HEK293 (cell line): ENCODE results near the gene ITGB6.

Experiments
- CTCF ChIA-PET: fragments of 350-600 bp; formaldehyde crosslinking; extraction: SDS; loops from one replicate; lab custom pipeline; 2021; ENCODE audit warnings: antibody characterized with exemption; lab: Yijun Ruan, JAX
- POLR2A ChIA-PET: fragments of 300-600 bp; formaldehyde crosslinking; extraction: SDS; loops from one replicate; lab custom pipeline; 2020; ENCODE audit warnings: antibody characterized with exemption, inconsistent platforms; lab: Yijun Ruan, JAX
- H3K27ac ChIP-seq: fragments of 200-500 bp; sonication (Bioruptor generic); 2 replicates; pipeline ENCODE4 v1.5.1; 2014; ENCODE audit warnings: low read depth, low read length, control low read depth, inconsistent platforms; ENCODE audit errors: extremely low read depth
- H3K36me3 ChIP-seq, 2 experiments: fragments of 200-500 bp in 1 of 2; sonication (Bioruptor generic) in 1 of 2; 1 replicate in 1 of 2; 2 replicates in 1 of 2; pipeline ENCODE4 v1.5.1; 2014 to 2017; ENCODE audit warnings: inconsistent platforms in 2 of 2, low read length in 2 of 2; ENCODE audit not compliant: control insufficient read depth in 2 of 2, insufficient read depth in 1 of 2
- H3K4me1 ChIP-seq: fragments of 200-500 bp; sonication (Bioruptor generic); 2 replicates; pipeline ENCODE4 v1.5.1; 2014; ENCODE audit warnings: mild to moderate bottlenecking, low read length, inconsistent platforms; ENCODE audit not compliant: control insufficient read depth, insufficient read depth
- H3K4me3 ChIP-seq: 2 replicates; pipeline ENCODE4 v1.5.1; 2011; ENCODE audit warnings: low read depth, mild to moderate bottlenecking, control low read depth, low read length, moderate library complexity
- H3K9me3 ChIP-seq: fragments of 200-500 bp; sonication (Bioruptor generic); 2 replicates; pipeline ENCODE4 v1.5.1; 2014; ENCODE audit warnings: low read depth, low read length, inconsistent platforms; ENCODE audit not compliant: control insufficient read depth, insufficient read depth
- FEZF1 ChIP-seq: fragments of 450-650 bp; formaldehyde crosslinking; IDR thresholded peaks from 2 replicates; pipeline ENCODE4 v1.5.1; 2016; ENCODE audit warnings: missing biosample characterization, missing genetic modification characterization
- HOXC10 ChIP-seq: sonication (generic); formaldehyde crosslinking; IDR thresholded peaks from 2 replicates; pipeline ENCODE4 v1.8.1; 2023; ENCODE audit warnings: mild to moderate bottlenecking, missing genetic modification reagents
- KLF1 ChIP-seq: fragments of 450-650 bp; formaldehyde crosslinking; IDR thresholded peaks from 2 replicates; pipeline ENCODE4 v1.5.1; 2016; ENCODE audit warnings: missing biosample characterization, missing genetic modification characterization
- KLF9 ChIP-seq: fragments of 450-650 bp; formaldehyde crosslinking; IDR thresholded peaks from 2 replicates; pipeline ENCODE4 v1.5.1; 2016; ENCODE audit warnings: missing biosample characterization, missing genetic modification characterization, low read depth
- ZBTB8A ChIP-seq: fragments of 450-650 bp; formaldehyde crosslinking; IDR thresholded peaks from 2 replicates; pipeline ENCODE4 v1.5.1; 2016; ENCODE audit warnings: missing biosample characterization, missing genetic modification characterization
- ZEB2 ChIP-seq: fragments of 450-650 bp; formaldehyde crosslinking; IDR thresholded peaks from 2 replicates; pipeline ENCODE4 v1.5.1; 2016; ENCODE audit warnings: missing biosample characterization, missing genetic modification characterization
- ZNF10 ChIP-seq: fragments of 450-650 bp; formaldehyde crosslinking; IDR thresholded peaks from 2 replicates; pipeline ENCODE4 v1.5.1; 2017; ENCODE audit warnings: missing biosample characterization, missing genetic modification characterization
- ZNF138 ChIP-seq: fragments of 450-650 bp; formaldehyde crosslinking; IDR thresholded peaks from 2 replicates; pipeline ENCODE4 v1.5.1; 2016; ENCODE audit warnings: missing biosample characterization, missing genetic modification characterization, borderline replicate concordance
- ZNF146 ChIP-seq: fragments of 450-650 bp; formaldehyde crosslinking; IDR thresholded peaks from 2 replicates; pipeline ENCODE4 v1.5.1; 2016; ENCODE audit warnings: missing biosample characterization, missing genetic modification characterization
- ZNF223 ChIP-seq: fragments of 450-650 bp; formaldehyde crosslinking; IDR thresholded peaks from 2 replicates; pipeline ENCODE4 v1.5.1; 2016; ENCODE audit warnings: missing biosample characterization, missing genetic modification characterization
- ZNF266 ChIP-seq: fragments of 450-650 bp; formaldehyde crosslinking; IDR thresholded peaks from 2 replicates; pipeline ENCODE4 v1.5.1; 2016; ENCODE audit warnings: missing biosample characterization, missing genetic modification characterization, low read depth
- ZNF404 ChIP-seq: fragments of 450-650 bp; formaldehyde crosslinking; IDR thresholded peaks from 2 replicates; pipeline ENCODE4 v1.5.1; 2017; ENCODE audit warnings: missing biosample characterization, missing genetic modification characterization
- ZNF501 ChIP-seq: fragments of 450-650 bp; formaldehyde crosslinking; IDR thresholded peaks from 2 replicates; pipeline ENCODE4 v1.5.1; 2016; ENCODE audit warnings: missing biosample characterization, missing genetic modification characterization
- ZNF510 ChIP-seq: fragments of 450-650 bp; formaldehyde crosslinking; IDR thresholded peaks from 2 replicates; pipeline ENCODE4 v1.5.1; 2018; ENCODE audit warnings: mild to moderate bottlenecking, missing genetic modification characterization, missing biosample characterization; ENCODE audit not compliant: insufficient replicate concordance
- ZNF529 ChIP-seq: fragments of 450-650 bp; formaldehyde crosslinking; IDR thresholded peaks from 2 replicates; pipeline ENCODE4 v1.5.1; 2017; ENCODE audit warnings: missing genetic modification characterization, missing biosample characterization; ENCODE audit not compliant: insufficient replicate concordance
- ZNF544 ChIP-seq: fragments of 450-650 bp; formaldehyde crosslinking; IDR thresholded peaks from 2 replicates; pipeline ENCODE4 v1.5.0; 2017; ENCODE audit warnings: missing biosample characterization, missing genetic modification characterization
- ZNF600 ChIP-seq: fragments of 450-650 bp; formaldehyde crosslinking; IDR thresholded peaks from 2 replicates; pipeline ENCODE4 v1.5.1; 2016; ENCODE audit warnings: missing biosample characterization, missing genetic modification characterization
- ZNF626 ChIP-seq: fragments of 450-650 bp; sonication (Bioruptor Pico); formaldehyde crosslinking; IDR thresholded peaks from 2 replicates; pipeline ENCODE4 v1.5.1; 2018; ENCODE audit warnings: missing biosample characterization, missing genetic modification characterization, inconsistent platforms
- ZNF707 ChIP-seq: fragments of 450-650 bp; formaldehyde crosslinking; IDR thresholded peaks from 2 replicates; pipeline ENCODE4 v1.5.1; 2016; ENCODE audit warnings: missing biosample characterization, missing genetic modification characterization
- ZNF777 ChIP-seq: fragments of 450-650 bp; formaldehyde crosslinking; IDR thresholded peaks from 2 replicates; pipeline ENCODE4 v1.5.1; 2017; ENCODE audit warnings: missing biosample characterization, missing genetic modification characterization, borderline replicate concordance
- ZNF785 ChIP-seq: fragments of 450-650 bp; formaldehyde crosslinking; IDR thresholded peaks from 2 replicates; pipeline ENCODE4 v1.5.1; 2016; ENCODE audit warnings: missing biosample characterization, missing genetic modification characterization
- ZSCAN30 ChIP-seq: fragments of 450-650 bp; IDR thresholded peaks from 2 replicates; pipeline ENCODE4 v1.5.1; 2018; ENCODE audit warnings: missing biosample characterization, mild to moderate bottlenecking, missing genetic modification characterization, moderate library complexity
- TF ChIP-seq, protein P1 (sequence below): fragments of 450-650 bp; formaldehyde crosslinking; IDR thresholded peaks from 2 replicates; pipeline ENCODE4 v1.5.1; 2016; ENCODE audit warnings: missing biosample characterization, missing genetic modification characterization
- TF ChIP-seq, protein P2 (sequence below): fragments of 450-650 bp; formaldehyde crosslinking; IDR thresholded peaks from 2 replicates; pipeline ENCODE4 v1.5.1; 2016; ENCODE audit warnings: missing biosample characterization, missing genetic modification characterization
- TF ChIP-seq, protein P3 (sequence below): fragments of 450-650 bp; formaldehyde crosslinking; IDR thresholded peaks from 2 replicates; pipeline ENCODE4 v1.5.1; 2016; ENCODE audit warnings: missing biosample characterization, missing genetic modification characterization
- TF ChIP-seq, protein P4 (sequence below): fragments of 450-650 bp; formaldehyde crosslinking; IDR thresholded peaks from 2 replicates; pipeline ENCODE4 v1.5.1; 2017; ENCODE audit warnings: missing biosample characterization, missing genetic modification characterization
- TF ChIP-seq, protein P5 (sequence below): fragments of 450-650 bp; formaldehyde crosslinking; IDR thresholded peaks from 2 replicates; pipeline ENCODE4 v1.5.1; 2017; ENCODE audit warnings: missing biosample characterization, missing genetic modification characterization

ITGB6 gene

DNA sequence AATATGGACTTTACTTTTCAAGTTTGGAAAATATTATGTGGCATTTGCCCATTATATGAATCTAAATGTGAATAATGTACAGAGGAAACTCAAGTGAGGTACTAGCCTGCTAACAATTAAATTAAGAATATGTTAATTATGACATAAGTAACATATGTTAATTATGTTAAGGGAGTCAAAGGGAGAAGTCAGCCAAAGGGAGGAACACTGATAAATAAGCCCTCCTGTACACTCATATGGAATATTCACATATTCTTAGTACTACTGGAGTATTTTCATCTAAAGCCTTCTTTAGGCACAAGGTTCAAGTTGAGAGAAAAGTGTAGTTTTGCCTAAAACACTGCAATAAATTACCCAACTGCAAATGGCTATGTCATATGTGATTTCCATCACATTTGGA lies 30.1 kb downstream of the ITGB6 start:
- Histone ChIP-seq H3K27ac (no peak overlapping the region), H3K9me3 (no peaks in the 10 kb centered on the region), H3K4me1 (0 out of 2 replicates have a peak, but pooled peaks cover 2% of the 10 kb centered on the region), H3K4me3 (no peak overlapping the region), H3K36me3 (no peaks in the 10 kb centered on the region)
- ChIA-PET CTCF (interaction anchor here (0.5 kb wide), 1 partner anchor 46 kb away, joined by 4 read pairs; no protein-coding TSS in a partner anchor), POLR2A (no interaction called here)
- TF ChIP-seq ZNF544 (no peak), ZNF223 (no peak), ZNF501 (tag by site-specific recombination) (no peak), ZNF529 (no peak), ZNF510 (tag by site-specific recombination) (no peak), ZSCAN30 (tag by site-specific recombination) (no peak), ZNF785 (tag by site-specific recombination) (no peak), ZNF404 (tag by site-specific recombination) (no peak), KLF1 (tag by site-specific recombination) (no peak), ZNF707 (tag by site-specific recombination) (no peak), ZEB2 (tag by site-specific recombination) (no peak), KLF9 (tag by site-specific recombination) (no peak), FEZF1 (tag by site-specific recombination) (no peak), ZNF266 (tag by site-specific recombination) (no peak)
- TF ChIP-seq, protein P1, sequence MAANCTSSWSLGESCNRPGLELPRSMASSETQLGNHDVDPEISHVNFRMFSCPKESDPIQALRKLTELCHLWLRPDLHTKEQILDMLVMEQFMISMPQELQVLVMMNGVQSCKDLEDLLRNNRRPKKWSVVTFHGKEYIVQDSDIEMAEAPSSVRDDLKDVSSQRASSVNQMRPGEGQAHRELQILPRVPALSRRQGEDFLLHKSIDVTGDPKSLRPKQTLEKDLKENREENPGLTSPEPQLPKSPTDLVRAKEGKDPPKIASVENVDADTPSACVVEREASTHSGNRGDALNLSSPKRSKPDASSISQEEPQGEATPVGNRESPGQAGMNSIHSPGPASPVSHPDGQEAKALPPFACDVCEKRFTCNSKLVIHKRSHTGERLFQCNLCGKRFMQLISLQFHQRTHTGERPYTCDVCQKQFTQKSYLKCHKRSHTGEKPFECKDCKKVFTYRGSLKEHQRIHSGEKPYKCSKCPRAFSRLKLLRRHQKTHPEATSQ (tag by site-specific recombination), result no peak
- TF ChIP-seq, protein P2, sequence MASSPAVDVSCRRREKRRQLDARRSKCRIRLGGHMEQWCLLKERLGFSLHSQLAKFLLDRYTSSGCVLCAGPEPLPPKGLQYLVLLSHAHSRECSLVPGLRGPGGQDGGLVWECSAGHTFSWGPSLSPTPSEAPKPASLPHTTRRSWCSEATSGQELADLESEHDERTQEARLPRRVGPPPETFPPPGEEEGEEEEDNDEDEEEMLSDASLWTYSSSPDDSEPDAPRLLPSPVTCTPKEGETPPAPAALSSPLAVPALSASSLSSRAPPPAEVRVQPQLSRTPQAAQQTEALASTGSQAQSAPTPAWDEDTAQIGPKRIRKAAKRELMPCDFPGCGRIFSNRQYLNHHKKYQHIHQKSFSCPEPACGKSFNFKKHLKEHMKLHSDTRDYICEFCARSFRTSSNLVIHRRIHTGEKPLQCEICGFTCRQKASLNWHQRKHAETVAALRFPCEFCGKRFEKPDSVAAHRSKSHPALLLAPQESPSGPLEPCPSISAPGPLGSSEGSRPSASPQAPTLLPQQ (tag by site-specific recombination), result no peak
- TF ChIP-seq, protein P3, sequence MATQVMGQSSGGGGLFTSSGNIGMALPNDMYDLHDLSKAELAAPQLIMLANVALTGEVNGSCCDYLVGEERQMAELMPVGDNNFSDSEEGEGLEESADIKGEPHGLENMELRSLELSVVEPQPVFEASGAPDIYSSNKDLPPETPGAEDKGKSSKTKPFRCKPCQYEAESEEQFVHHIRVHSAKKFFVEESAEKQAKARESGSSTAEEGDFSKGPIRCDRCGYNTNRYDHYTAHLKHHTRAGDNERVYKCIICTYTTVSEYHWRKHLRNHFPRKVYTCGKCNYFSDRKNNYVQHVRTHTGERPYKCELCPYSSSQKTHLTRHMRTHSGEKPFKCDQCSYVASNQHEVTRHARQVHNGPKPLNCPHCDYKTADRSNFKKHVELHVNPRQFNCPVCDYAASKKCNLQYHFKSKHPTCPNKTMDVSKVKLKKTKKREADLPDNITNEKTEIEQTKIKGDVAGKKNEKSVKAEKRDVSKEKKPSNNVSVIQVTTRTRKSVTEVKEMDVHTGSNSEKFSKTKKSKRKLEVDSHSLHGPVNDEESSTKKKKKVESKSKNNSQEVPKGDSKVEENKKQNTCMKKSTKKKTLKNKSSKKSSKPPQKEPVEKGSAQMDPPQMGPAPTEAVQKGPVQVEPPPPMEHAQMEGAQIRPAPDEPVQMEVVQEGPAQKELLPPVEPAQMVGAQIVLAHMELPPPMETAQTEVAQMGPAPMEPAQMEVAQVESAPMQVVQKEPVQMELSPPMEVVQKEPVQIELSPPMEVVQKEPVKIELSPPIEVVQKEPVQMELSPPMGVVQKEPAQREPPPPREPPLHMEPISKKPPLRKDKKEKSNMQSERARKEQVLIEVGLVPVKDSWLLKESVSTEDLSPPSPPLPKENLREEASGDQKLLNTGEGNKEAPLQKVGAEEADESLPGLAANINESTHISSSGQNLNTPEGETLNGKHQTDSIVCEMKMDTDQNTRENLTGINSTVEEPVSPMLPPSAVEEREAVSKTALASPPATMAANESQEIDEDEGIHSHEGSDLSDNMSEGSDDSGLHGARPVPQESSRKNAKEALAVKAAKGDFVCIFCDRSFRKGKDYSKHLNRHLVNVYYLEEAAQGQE (tag by site-specific recombination), result no peak

DNA sequence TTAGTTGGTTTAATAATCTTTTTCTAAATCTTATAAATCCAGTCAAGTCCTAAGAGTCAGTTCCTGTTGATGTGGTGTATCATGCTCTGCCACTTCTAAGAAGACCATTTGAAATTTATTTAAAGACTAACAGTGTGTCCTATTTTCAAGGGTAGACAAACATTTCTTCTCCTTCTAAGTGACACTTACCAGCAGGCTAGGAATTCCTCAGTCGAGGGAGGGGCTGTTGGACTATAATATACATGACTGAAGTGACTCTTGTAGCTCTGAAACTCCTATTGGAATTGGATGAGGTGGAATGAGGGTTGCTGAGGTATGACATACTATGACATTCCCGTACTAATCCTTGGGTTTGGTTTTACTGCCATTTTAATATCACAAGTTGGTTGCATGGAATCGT lies 30.6 kb downstream of the ITGB6 start:
- H3K36me3 ChIP-seq, result no peaks in the 10 kb centered on the region
- ChIA-PET CTCF (interaction anchor here (0.5 kb wide), 1 partner anchor 46 kb away, joined by 4 read pairs; no protein-coding TSS in a partner anchor), POLR2A (no interaction called here)
- H3K4me1 ChIP-seq, result 0 out of 2 replicates have a peak, but pooled peaks cover 2% of the 10 kb centered on the region
- no peak overlapping the region for H3K4me3 ChIP-seq
- H3K27ac ChIP-seq, result no peak overlapping the region
- H3K9me3 ChIP-seq, result no peaks in the 10 kb centered on the region
- TF ChIP-seq ZNF138 (tag by site-specific recombination), result no peak
- TF ChIP-seq ZBTB8A, result no peak
- TF ChIP-seq ZNF10 (tag by site-specific recombination), result no peak
- TF ChIP-seq HOXC10 (CRISPR knock-in tag), result no peak
- no peak for TF ChIP-seq ZNF626
- TF ChIP-seq ZNF600 (tag by site-specific recombination), result no peak
- no peak for TF ChIP-seq ZNF777 (tag by site-specific recombination)
- no peak for TF ChIP-seq ZNF146 (tag by site-specific recombination)
- TF ChIP-seq, protein P4, sequence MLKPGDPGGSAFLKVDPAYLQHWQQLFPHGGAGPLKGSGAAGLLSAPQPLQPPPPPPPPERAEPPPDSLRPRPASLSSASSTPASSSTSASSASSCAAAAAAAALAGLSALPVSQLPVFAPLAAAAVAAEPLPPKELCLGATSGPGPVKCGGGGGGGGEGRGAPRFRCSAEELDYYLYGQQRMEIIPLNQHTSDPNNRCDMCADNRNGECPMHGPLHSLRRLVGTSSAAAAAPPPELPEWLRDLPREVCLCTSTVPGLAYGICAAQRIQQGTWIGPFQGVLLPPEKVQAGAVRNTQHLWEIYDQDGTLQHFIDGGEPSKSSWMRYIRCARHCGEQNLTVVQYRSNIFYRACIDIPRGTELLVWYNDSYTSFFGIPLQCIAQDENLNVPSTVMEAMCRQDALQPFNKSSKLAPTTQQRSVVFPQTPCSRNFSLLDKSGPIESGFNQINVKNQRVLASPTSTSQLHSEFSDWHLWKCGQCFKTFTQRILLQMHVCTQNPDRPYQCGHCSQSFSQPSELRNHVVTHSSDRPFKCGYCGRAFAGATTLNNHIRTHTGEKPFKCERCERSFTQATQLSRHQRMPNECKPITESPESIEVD, result no peak
- TF ChIP-seq, protein P5, sequence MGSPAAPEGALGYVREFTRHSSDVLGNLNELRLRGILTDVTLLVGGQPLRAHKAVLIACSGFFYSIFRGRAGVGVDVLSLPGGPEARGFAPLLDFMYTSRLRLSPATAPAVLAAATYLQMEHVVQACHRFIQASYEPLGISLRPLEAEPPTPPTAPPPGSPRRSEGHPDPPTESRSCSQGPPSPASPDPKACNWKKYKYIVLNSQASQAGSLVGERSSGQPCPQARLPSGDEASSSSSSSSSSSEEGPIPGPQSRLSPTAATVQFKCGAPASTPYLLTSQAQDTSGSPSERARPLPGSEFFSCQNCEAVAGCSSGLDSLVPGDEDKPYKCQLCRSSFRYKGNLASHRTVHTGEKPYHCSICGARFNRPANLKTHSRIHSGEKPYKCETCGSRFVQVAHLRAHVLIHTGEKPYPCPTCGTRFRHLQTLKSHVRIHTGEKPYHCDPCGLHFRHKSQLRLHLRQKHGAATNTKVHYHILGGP (tag by site-specific recombination), result no peak
